WERI-Rb-1 (cell line): ENCODE data around the gene MPHOSPH9.
"Not testable (repeated sequence)": the region's sequence is repeated elsewhere in the genome, so short reads cannot be mapped to it uniquely, and the experiment has no call there.

Source experiments
- DNase-seq: peaks from one replicate; pipeline ENCODE4 v3.0.0-alpha.2; 2020
- H3K27ac ChIP-seq: fragments of 250-450 bp; sonication (Bioruptor Pico); 2 replicates; pipeline ENCODE4 v1.5.1; 2020; ENCODE audit warnings: mild to moderate bottlenecking, moderate library complexity
- H3K27me3 ChIP-seq: fragments of 250-450 bp; sonication (Bioruptor Pico); 2 replicates; pipeline ENCODE4 v1.5.1; 2021; ENCODE audit warnings: mild to moderate bottlenecking, low read depth, moderate library complexity; ENCODE audit not compliant: insufficient read depth, severe bottlenecking
- H3K36me3 ChIP-seq: fragments of 250-450 bp; sonication (Bioruptor Pico); 2 replicates; pipeline ENCODE4 v1.5.1; 2020; ENCODE audit warnings: mild to moderate bottlenecking, moderate library complexity
- H3K4me3 ChIP-seq: 2 replicates; pipeline ENCODE4 v1.5.1; 2011; ENCODE audit warnings: low read depth, mild to moderate bottlenecking, control low read depth, low read length
- H3K9me3 ChIP-seq: fragments of 250-450 bp; sonication (Bioruptor Pico); 2 replicates; pipeline ENCODE4 v1.5.1; 2021; ENCODE audit warnings: mild to moderate bottlenecking, moderate library complexity; ENCODE audit not compliant: severe bottlenecking
- CTCF ChIP-seq: IDR thresholded peaks from 2 replicates; pipeline ENCODE4 v1.5.1; 2011; ENCODE audit warnings: low read depth, mild to moderate bottlenecking, control low read depth, inconsistent platforms, low read length

The MPHOSPH9 gene

GRCh38 chr12:123227581-123228258 is 5.2 kb downstream of the MPHOSPH9 start:
- H3K4me3 ChIP-seq, result no peak overlapping the region
- DNase-seq, result no peak
- H3K27me3 ChIP-seq, result no peaks in the 10 kb centered on the region
- peaks cover 46% of the 10 kb centered on the region for H3K36me3 ChIP-seq
- H3K27ac ChIP-seq, result no peak overlapping the region
- no peaks in the 10 kb centered on the region for H3K9me3 ChIP-seq
- TF ChIP-seq CTCF, result no peak

- no peaks in the 10 kb centered on the region for H3K27me3 ChIP-seq
- no peak overlapping the region for H3K27ac ChIP-seq
- no peak for DNase-seq
- TF ChIP-seq CTCF, result no peak
- H3K4me3 ChIP-seq, result no peak overlapping the region
- H3K9me3 ChIP-seq, result no peaks in the 10 kb centered on the region
- H3K36me3 ChIP-seq, result peaks cover 69% of the 10 kb centered on the region
Measured at GRCh38 chr12:123225443-123225842, 7.5 kb downstream of the MPHOSPH9 start.

GRCh38 chr12:123223241-123223668 is 9.7 kb downstream of the MPHOSPH9 start:
- H3K4me3 ChIP-seq, result no peak overlapping the region
- DNase-seq, result no peak
- no peaks in the 10 kb centered on the region for H3K9me3 ChIP-seq
- no peaks in the 10 kb centered on the region for H3K27me3 ChIP-seq
- no peak for TF ChIP-seq CTCF
- peaks cover 73% of the 10 kb centered on the region for H3K36me3 ChIP-seq
- no peak overlapping the region for H3K27ac ChIP-seq

GRCh38 chr12:123207815-123208214 is 25.1 kb downstream of the MPHOSPH9 start:
- not testable (repeated sequence) for H3K9me3 ChIP-seq, DNase-seq, H3K4me3 ChIP-seq, H3K27ac ChIP-seq, H3K27me3 ChIP-seq
- H3K36me3 ChIP-seq, result peaks cover 81% of the 10 kb centered on the region

- H3K27ac ChIP-seq, DNase-seq, H3K9me3 ChIP-seq, H3K27me3 ChIP-seq, H3K4me3 ChIP-seq: not testable (repeated sequence)
- H3K36me3 ChIP-seq, result peaks cover 85% of the 10 kb centered on the region
Measured at GRCh38 chr12:123206794-123207193, 26.1 kb downstream of the MPHOSPH9 start.

GRCh38 chr12:123200414-123200813 is 32.5 kb downstream of the MPHOSPH9 start:
- Histone ChIP-seq H3K36me3 (peaks cover 70% of the 10 kb centered on the region), H3K27me3 (no peaks in the 10 kb centered on the region), H3K4me3 (no peak overlapping the region), H3K27ac (no peak overlapping the region), H3K9me3 (no peaks in the 10 kb centered on the region)
- TF ChIP-seq CTCF, result no peak
- DNase-seq, result no peak

- H3K27me3 ChIP-seq, result no peaks in the 10 kb centered on the region
- no peak overlapping the region for H3K4me3 ChIP-seq
- TF ChIP-seq CTCF, result no peak
- H3K36me3 ChIP-seq, result peaks cover 70% of the 10 kb centered on the region
- no peak for DNase-seq
- no peaks in the 10 kb centered on the region for H3K9me3 ChIP-seq
- no peak overlapping the region for H3K27ac ChIP-seq
Measured at GRCh38 chr12:123199936-123200335, 33.0 kb downstream of the MPHOSPH9 start.
